ENCODE results near the gene RIMBP2.

The RIMBP2 gene

GRCh38 chr12:130496516-130497120, 219.5 kb downstream of the RIMBP2 start:
- DNase-seq, result no peak

- no peak for DNase-seq
Observed at GRCh38 chr12:130495156-130495555, 220.9 kb downstream of the RIMBP2 start.

DNA sequence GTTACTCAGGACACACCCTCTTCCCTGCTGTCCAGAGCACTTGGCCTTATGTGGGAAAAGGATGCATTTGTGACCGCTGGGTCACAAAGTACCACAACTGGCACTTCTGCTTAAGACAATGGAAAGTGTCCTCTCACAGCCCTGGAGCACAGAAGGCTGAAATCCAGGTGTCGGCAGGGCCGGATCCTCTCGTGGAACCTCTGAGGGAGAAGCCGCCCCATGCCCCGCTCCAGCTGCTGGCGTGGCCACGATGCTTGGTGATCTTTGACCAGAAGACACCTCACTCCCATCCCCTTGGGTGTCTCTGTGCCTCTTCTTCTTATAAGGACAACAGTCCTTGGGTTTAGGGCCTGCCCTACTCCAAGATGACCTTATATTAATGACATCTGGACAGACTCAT, 221.4 kb downstream of the RIMBP2 start:
- DNase-seq, result no peak

DNA sequence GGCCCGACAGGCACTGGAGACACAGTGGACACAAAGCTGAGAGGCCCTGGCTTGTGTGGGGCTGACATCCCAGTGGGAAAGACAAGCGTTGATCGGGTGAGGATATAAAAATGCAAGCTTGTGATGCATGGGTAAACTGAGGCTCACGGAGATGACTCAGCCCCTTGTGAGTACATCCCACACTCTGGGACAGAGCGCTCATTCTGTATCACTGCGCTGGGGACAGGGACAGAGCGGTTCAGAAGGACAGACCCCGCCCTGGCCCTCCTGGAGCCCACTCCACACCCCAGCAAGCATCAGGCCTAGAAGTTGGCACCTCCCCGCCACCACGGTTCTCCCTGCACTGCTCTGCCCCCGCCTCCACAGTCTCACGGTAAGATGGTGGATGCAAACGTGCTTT, 222.1 kb downstream of the RIMBP2 start:
- DNase-seq, result no peak

GRCh38 chr12:130491421-130492357, 224.4 kb downstream of the RIMBP2 start:
- no peak for DNase-seq

DNA sequence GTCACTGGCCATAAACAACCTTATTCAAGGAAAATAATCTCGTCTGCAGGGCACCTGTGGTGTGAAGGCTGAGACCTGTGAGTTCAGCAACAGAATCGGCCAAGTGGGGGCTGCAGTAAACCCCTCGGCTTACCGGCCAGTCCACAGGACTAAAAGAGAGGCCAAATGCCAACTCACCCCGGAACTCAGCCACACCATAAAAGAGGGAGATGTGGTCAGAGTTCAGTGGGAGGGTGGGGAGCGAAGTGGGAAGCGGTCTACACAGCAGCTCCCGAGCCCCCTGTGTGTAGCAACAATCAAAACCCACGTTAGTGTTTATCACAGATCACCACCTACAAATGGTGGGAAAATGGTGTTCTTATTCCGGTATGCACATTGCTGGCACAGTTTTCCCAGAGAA, 225.4 kb downstream of the RIMBP2 start:
- DNase-seq, result no peak

DNA sequence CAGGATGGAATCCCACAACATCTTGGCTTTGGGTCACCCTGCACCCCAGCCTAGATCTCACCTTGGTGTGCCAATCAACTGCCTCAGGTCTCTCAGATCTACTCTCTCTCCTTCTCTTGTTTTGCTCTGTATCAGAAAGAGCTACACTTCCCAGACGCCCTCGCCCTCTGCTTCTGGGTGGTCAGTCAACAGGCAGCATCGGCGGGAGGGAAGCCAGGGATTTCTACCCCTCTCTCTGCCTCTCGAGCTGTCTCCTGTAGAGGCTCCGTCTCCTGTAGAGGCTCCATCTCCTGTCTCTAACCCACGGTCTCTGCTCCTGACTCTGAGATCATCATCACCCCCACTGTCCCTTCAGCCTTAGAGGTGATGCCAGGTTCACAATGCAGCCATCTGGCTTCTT, 226.8 kb downstream of the RIMBP2 start:
- no peak for DNase-seq

- no peak for DNase-seq
Observed at GRCh38 chr12:130488358-130488710, 227.8 kb downstream of the RIMBP2 start.

DNA sequence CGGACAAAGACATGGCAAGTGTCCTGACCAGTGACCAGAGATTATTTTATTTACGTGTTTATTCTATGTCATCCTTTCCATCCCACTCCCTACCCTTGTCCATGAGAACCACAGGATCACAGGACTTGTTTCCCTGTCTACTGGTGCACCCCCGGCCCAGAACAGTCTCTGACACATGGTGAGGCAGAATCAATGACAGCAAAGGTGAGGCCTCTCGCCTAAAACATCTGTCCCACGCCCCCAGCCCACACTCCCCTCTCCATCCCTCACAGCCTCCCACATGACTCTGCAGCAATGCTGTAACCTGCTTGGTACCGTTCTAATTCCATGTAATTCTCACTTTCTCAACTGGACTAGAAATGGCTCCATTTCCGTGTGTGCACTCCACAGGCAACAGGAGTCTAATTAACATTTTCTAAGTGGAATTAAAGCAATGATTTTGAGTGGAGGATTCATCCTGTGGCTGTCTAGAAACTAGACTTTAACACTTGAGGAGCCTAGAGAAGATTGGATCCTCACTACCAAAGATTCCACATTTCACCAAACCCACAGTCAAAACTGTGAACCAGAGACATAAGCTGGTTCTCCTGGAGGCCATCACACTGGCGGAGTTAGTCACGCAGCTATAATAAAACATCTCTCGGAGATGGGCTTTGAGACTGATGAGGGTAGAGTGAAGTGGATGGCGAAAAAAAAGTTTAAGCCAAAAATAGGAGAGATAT, 228.3 kb downstream of the RIMBP2 start:
- DNase-seq, result no peak

DNA sequence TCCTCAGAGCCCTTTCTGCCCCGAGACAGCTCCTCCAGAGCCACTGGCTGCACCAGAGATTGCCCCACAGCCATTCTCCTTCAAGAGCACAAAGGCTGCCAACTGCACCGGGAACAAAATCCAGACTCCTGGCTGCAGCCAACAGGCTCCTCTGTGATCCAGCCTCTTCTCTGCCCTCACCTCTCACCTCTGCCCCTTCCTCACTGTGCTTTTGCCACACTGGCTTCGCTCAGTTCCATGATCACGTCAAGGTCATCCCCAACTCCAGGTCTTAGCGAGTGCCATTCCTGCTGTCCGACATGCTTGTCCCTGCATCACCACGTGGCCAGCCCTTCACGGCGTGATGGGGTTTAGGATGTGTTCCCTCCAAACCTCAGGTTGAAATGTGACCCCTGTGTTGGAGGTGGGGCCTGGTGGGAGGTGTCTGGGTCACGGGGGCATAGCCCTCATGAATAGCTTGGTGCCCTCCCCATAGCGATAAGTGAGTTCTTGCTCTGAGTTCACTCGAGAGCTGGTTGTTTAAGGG, 229.1 kb downstream of the RIMBP2 start:
- DNase-seq, result no peak

DNA sequence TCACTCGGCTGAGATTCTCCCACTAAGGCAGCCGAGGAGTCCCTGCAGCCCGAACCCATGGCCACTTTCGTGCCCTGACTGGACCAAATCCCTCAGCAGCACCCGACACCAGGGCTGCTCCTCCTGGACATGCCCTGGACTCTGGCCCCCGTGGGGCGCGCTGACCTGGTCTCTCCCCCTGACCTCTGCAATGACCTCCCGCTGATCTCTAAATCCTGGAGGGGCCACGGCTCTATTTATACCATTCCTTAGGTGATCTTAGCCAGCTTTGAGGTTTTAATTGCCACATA, 230.0 kb downstream of the RIMBP2 start:
- no peak for DNase-seq

- DNase-seq, result no peak
Observed at GRCh38 chr12:130485291-130486145, 230.6 kb downstream of the RIMBP2 start.

DNA sequence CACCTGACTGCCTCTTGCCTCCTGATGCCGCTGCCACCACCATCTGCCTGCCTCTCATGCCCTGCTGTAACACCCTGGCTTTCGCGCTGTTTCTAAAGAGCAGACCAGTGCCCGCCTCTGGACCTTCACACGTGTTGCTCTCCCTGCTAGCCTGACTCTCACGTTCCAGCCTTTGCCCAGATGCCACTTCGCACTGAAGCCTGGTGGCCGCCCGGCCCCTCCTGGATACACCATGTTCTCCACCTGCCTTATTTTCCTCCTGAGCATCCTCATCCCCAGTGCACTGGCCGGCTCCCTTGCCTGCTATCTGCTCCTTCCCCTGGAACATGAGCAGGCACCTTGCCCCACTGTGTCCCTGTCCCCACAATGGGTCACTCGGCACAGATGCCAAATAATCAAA, 231.9 kb downstream of the RIMBP2 start:
- DNase-seq, result no peak

GRCh38 chr12:130483616-130484180, 232.4 kb downstream of the RIMBP2 start:
- DNase-seq, result no peak

DNA sequence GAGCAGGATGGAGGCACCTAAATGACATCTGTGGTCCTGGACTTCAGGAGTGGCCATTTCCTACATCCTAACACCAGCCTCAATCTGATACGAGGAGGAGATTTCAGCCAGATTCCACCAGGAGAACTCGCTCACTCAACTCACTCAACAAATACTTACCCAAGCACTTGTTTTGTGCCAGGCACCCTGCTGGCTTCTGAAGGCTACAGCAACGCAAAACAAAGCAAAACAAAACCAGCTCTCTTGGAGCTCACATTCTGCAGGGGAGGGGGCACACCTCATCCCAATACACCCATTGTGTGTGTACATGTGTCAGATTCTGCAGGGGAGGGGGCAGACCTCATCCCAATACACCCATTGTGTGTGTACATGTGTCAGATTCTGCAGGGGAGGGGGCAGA, 233.7 kb downstream of the RIMBP2 start:
- DNase-seq, result no peak

DNA sequence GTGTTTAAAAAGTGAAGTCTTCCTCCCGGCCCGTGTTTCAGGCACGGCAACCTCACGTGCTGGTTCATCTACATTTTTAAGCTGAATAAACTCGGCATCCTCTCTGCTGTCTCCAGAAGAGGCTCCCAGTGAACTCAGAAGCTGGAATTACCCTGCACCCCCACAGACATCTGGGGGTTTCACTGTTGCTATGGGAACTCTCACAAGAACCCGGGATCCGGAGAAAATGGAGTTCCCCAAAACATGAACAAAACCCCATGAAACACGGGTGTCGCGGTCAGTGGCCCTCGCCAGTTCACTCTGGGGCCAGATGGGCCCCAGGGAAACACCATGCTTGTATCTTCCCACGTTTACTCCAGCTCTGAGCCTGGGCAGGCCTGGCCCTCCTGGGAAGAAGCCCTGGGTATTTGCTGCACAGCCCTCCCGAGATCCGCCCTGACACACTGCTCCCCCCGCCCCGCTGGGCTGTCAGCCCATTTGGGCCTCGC, 234.7 kb downstream of the RIMBP2 start:
- no peak for DNase-seq

DNA sequence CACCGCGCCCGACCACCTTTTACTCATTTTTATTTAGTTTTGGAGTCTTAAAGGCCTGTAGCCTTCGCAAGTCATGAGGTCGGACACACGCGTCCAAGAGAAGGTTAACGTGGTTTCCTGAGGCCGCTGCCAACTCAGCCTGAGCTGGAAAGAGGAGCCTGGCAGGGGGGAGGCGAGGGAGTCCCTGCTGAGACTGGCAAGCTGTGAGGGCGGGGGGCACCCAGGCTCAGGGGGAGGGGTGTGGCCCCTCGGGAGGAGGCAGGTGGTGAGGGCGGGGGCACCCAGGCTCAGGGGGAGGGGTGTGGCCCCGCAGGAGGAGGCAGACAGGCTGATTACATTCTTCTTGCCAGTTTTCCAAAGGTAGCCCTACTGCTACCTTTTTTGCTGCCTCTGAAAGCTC, 235.2 kb downstream of the RIMBP2 start:
- DNase-seq, result no peak

GRCh38 chr12:130480231-130480630, 235.9 kb downstream of the RIMBP2 start:
- no peak for DNase-seq

- DNase-seq, result no peak
Observed at GRCh38 chr12:130479401-130480125, 236.5 kb downstream of the RIMBP2 start.

GRCh38 chr12:130478786-130479185, 237.3 kb downstream of the RIMBP2 start:
- DNase-seq, result no peak

- DNase-seq, result no peak
Observed at GRCh38 chr12:130477701-130478100, 238.4 kb downstream of the RIMBP2 start.

GRCh38 chr12:130477266-130477665, 238.8 kb downstream of the RIMBP2 start:
- DNase-seq, result no peak
